Measurements from ENCODE around the gene PON3. TPM values are rescaled to one million over a fixed set of nuclear protein-coding genes. Genes with fewer than 3 reads are reported as not detected.

PON3 gene
- total and polyA plus RNA-seq, 2 of the 8 experiments (the other 6 are each of a cell fraction or from before 2014, with no cell fraction given), result not detected

DNA sequence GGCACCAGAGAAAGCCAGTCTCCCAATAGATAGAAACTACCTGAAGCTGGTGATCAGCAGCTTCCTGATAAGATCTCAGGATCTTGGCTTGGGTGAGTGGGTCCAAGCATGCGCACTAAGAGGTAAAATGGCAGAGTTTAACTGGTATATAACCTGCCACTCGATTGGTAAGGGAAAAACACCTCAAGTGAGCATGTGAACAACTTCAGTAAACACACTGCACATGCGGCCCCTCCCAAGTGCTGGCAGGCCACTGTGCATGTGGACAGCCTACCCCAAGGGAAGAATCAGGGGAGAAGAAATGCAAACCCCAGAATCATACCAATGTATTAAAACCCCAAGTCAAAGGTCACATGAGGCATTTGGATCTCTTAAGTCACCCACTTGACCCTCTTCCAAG lies 54.1 kb downstream of the PON3 start:
- H3K27ac ChIP-seq (ENCODE audit: low read depth, low read length), result no peak overlapping the region
- H4K91ac ChIP-seq (replicated peaks; ENCODE audit: insufficient read length, low read length), result no peak overlapping the region
- no peak overlapping the region for H3K4ac ChIP-seq (replicated peaks; ENCODE audit: insufficient read length, low read depth, low read length)
- no peaks in the 10 kb centered on the region for H3K79me2 ChIP-seq (ENCODE audit: control insufficient read depth in 1 of 2, insufficient read depth in 2 of 2, low read length in 2 of 2)
- H3K9ac ChIP-seq (replicated peaks in 1 of 4; ENCODE audit: extremely low read depth in 1 of 4, low read depth in 3 of 4, low read length in 3 of 4), result no peak overlapping the region
- WGBS, 2 experiments (ENCODE audit: extremely low coverage in 1 of 2, insufficient coverage in 1 of 2, insufficient read length in 1 of 2, insufficient replicate concordance in 2 of 2, low coverage in 1 of 2, low lambda C conversion rate in 2 of 2, missing lambda C conversion rate in 1 of 2), result 93% methylated on average over 3 of the region's 3 CpGs; no CpG with 5 or more reads in 1 of the 2 experiments
- H3K79me1 ChIP-seq (ENCODE audit: low read depth, low read length), result no peaks in the 10 kb centered on the region
- no peak overlapping the region for H3K23ac ChIP-seq (ENCODE audit: insufficient read length)
- no peak overlapping the region for H4K8ac ChIP-seq (ENCODE audit: extremely low read depth, insufficient read depth, low read length)
- no peak overlapping the region for H2BK20ac ChIP-seq (ENCODE audit: low read length)
- no peak overlapping the region for H3K4me2 ChIP-seq (ENCODE audit: insufficient read depth in 1 of 2, low read depth in 2 of 2, low read length in 2 of 2)
- H2BK5ac ChIP-seq (ENCODE audit: low read depth, low read length), result no peak overlapping the region
- no peaks in the 10 kb centered on the region for H3K36me3 ChIP-seq (ENCODE audit: control insufficient read depth in 2 of 4, insufficient read depth in 4 of 4, low read length in 3 of 4)
- H3K14ac ChIP-seq (ENCODE audit: insufficient read length), result no peak overlapping the region
- ChIA-PET POLR2A (ENCODE audit: partially characterized antibody) (no interaction called here), CTCF (ENCODE audit: partially characterized antibody) (interaction anchor here (0.7 to 1.7 kb wide), 6 partner anchors 14 to 140 kb away, joined by 3 to 5 read pairs (median 4); partner anchors contain the start of gene PON1)
- H4K5ac ChIP-seq (ENCODE audit: insufficient read length, low read depth, low read length), result no peak overlapping the region
- no peak overlapping the region for H2BK120ac ChIP-seq (replicated peaks; ENCODE audit: low read depth, low read length)
- no peak overlapping the region for H3K56ac ChIP-seq (replicated peaks; ENCODE audit: insufficient read length, low read depth, low read length)
- no peaks in the 10 kb centered on the region for H3K27me3 ChIP-seq (replicated peaks in 1 of 4; ENCODE audit: control insufficient read depth in 3 of 4, extremely low read depth in 1 of 4, insufficient read depth in 3 of 4, low read length in 3 of 4)
- no peak for TF ChIP-seq SP4 (IDR thresholded peaks at IDR 0.05; ENCODE audit: low read length)
- H2BK15ac ChIP-seq (ENCODE audit: low read length), result no peak overlapping the region
- DNase-seq (ENCODE audit: low read depth in 1 of 2, low spot score in 2 of 2), result no peak
- peaks cover 2 to 13% (median 6%) of the 10 kb centered on the region in 4 experiments; a peak in 5 of 7 replicates for H3K4me1 ChIP-seq (replicated peaks in 1 of 4; ENCODE audit: control insufficient read depth in 3 of 4, insufficient read depth in 4 of 4, low read length in 3 of 4)
- no peaks in the 10 kb centered on the region for H3K9me3 ChIP-seq (ENCODE audit: insufficient read depth in 2 of 2, low read depth in 1 of 2, low read length in 1 of 2)
- H3K4me3 ChIP-seq (ENCODE audit: extremely low read depth in 1 of 4, insufficient read depth in 2 of 4, low read depth in 3 of 4, low read length in 4 of 4), result no peak overlapping the region
- H3K23me2 ChIP-seq (ENCODE audit: low read depth, low read length), result no peaks in the 10 kb centered on the region
- H2BK12ac ChIP-seq (ENCODE audit: low read depth, low read length), result no peak overlapping the region
- H2AK5ac ChIP-seq (ENCODE audit: low read depth, low read length), result no peak overlapping the region
- H4K20me1 ChIP-seq (replicated peaks in 1 of 2; ENCODE audit: control insufficient read depth in 1 of 2, insufficient read depth in 2 of 2, low read length in 2 of 2), result no peaks in the 10 kb centered on the region
- no peak overlapping the region for H2AFZ ChIP-seq (ENCODE audit: low read length)
- H3K18ac ChIP-seq (ENCODE audit: extremely low read depth, low read length), result no peak overlapping the region
- FAIRE-seq, result no peak
